LNCAP (cell line): Measurements from ENCODE around the gene PNLIPRP2.

ENCODE experiments used
- TF ChIP-seq, protein P1 (sequence below): fragments of 450-650 bp; IDR thresholded peaks from 2 replicates; pipeline ENCODE4 v1.5.1; 2017; ENCODE audit warnings: mild to moderate bottlenecking

PNLIPRP2 gene

DNA sequence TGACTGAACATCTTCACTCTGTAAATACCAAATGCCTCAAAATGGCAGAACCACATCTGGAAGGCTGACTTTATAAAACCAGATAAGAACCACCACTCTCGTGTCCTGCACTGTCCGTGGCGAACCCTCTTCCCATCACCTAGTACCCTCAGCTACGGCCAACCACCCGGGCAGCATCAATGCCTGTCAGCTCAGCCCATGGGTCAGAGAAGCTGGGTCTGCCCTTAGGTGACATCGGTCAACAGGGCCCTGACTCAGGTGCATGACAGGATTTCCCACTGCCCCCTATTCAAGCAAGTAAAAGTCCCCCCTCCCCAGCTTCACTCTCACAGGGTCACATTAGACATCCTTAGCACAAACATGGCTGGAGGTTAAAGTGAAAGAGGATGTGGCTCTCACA, 65.1 kb downstream of the PNLIPRP2 start:
- TF ChIP-seq, protein P1, sequence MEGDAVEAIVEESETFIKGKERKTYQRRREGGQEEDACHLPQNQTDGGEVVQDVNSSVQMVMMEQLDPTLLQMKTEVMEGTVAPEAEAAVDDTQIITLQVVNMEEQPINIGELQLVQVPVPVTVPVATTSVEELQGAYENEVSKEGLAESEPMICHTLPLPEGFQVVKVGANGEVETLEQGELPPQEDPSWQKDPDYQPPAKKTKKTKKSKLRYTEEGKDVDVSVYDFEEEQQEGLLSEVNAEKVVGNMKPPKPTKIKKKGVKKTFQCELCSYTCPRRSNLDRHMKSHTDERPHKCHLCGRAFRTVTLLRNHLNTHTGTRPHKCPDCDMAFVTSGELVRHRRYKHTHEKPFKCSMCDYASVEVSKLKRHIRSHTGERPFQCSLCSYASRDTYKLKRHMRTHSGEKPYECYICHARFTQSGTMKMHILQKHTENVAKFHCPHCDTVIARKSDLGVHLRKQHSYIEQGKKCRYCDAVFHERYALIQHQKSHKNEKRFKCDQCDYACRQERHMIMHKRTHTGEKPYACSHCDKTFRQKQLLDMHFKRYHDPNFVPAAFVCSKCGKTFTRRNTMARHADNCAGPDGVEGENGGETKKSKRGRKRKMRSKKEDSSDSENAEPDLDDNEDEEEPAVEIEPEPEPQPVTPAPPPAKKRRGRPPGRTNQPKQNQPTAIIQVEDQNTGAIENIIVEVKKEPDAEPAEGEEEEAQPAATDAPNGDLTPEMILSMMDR: no peak

DNA sequence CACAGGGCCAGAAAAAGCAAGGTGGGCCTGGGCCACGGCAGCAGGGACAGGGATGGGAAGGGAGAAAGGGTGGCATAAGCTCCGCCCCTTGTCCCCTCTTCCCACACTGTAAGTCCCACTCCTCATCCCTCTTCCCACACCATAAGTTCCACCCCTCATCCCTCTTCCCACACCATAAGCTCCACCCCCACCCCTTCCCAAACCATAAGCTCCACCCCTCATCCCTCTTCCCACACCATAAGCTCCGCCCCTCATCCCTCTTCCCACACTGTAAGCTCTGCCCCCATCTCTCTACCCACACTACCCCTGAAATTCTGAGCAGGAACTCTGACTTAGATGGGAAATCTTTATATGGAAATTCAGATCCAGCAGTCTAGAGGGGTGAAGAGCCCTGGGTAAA, 65.9 kb downstream of the PNLIPRP2 start:
- TF ChIP-seq, protein P1: no peak

DNA sequence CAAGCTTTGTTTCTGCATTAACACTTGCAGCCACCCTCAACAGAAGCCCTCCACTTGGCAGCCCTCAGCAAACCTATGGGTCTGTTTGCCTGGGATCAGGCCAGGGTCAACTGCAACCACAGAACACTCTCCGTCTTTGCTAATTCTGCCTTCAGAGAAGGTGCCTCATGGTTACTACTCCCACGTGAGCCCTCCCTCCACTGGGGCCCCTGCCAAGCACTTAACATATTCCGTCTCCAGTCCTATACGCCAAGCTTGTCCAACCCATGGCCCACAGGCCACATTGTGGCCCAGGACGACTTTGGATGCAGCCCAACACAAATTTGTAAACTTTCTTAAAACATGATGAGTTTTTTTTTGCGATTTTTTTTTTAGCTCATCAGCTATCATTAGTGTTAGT, 66.9 kb downstream of the PNLIPRP2 start:
- TF ChIP-seq, protein P1: no peak

DNA sequence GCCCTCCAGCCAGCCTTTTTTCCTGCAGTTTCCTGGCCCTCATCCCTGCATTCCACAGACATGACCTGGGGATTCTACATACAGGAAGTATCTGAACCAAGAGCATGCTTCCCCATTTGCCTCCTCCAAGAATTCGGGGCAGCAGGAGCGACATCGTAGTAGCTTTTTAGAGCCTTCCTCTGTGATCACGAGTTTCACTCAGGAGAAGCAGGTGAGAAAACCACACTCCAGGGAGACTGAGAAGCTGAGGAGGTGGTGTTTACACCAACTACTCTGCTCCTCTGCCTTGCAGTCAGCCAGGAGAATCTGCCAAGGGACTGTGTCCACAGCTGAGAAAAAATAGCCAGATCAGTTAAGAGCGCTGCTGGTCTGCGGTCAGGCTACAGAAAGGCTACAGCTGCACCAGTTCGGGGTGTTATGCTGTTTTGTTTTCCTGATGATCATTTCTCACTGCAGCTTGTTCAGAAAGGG, 67.5 kb downstream of the PNLIPRP2 start:
- TF ChIP-seq, protein P1: no peak

DNA sequence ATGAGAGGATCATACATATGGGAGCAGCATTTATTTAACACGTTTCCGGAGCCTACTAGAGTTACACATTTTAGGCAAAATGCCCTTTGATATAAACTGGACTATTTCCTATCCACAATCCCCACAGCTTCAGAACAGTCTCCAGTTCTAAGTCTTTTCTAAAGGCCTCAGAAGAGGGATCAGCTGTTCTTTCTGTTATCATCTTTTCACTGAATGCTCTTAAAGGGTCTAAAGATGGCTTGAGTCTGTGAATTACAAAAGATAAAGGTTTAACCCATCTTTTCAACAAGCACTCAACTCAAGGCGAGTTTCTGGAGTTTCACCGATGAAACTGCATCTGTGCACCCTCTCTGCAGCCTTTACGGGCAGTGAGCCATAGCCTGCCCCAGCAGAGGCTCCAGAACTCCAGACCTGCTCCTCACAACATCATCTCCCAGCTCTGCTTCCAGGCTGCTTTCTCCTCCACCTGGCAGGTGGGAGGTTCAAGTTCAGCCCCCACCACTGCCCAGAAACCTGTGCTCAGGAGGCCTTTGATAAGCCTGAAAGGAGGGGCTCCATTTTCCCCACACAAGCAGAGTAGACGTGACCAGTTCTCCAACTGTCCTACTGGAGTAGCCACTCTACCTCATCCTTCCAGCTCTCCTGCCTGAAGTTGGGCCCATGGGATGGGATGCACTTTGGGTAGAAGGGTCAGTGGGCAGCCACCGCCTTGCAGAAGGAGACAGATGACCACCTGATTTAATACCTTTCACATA, 68.2 kb downstream of the PNLIPRP2 start:
- TF ChIP-seq, protein P1: no peak

DNA sequence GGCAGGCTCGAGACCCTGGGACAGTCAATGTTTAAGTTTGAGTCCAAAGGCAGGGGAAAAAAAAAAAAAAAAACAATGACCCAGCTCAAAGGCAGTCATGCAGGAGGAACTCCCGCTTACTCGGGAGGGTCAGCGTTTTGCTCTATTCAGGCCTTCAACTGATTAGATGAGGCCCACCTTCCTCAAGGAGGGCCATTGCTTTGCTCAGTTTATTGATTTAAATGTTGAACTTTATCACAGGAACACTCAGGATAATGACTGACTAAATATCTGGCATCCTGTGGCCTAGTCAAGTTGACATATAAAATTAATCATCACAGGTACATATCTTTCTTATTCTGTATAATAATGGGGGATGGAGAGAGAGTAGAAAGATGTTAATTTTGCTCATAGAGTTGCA, 69.0 kb downstream of the PNLIPRP2 start:
- TF ChIP-seq, protein P1: no peak

DNA sequence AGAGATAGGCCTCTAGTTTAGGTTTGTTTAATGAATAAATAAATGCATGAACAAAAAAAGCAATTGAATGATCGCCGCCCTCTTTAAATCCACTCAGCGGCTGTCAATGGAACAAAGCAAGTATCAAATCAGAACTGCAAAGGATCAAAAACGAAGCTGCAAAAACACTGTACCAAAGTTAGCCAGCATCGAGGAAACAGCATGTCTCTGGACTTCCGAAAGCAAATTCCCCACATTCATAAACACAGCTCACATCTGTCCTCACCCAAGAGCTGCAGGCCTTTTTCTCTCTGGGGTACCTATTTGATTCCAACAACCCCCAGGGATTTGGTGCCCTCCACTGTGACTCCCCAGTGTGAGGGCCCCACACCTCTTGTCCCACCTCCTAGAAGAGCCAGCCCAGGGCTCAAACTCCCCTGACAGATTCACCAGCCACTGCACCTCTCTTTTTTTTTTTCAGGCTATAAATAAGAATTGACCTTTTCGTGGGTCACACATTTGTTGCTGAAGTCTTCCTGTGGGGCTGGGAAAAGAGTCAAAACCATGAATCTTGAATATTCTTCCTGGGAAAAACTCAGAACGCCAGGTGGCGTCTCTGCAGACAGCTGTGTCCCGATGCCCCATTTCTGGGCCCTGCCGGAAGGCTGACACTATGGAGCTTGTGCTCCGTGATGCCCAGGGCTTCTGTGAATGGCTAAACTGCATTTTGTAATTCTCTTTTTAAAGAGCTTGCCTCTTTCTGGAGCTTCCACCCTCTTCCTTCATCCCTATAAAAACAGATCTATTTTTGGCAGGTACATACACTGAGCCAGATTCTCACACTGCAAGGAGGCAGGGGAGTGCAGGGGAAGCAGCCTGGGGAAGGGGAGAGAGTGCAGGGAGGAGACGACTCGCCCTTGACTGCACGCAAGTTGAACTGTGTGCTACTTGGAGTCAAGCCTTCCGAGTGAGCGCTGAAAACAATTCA, 69.9 kb downstream of the PNLIPRP2 start:
- TF ChIP-seq, protein P1: no peak
